Amniotic stem cell (primary cell): Measurements from ENCODE around the gene PPP1R12B.
"Not testable (repeated sequence)": the region's sequence is repeated elsewhere in the genome, so short reads cannot be mapped to it uniquely, and the experiment has no call there.

ENCODE experiments used
- DNase-seq: peaks from one replicate; lab custom pipeline; 2025; lab: John Stamatoyannopoulos, UW

PPP1R12B gene

GRCh38 chr1:202343652-202344349 lies 4.7 kb upstream of the PPP1R12B start:
- DNase-seq: peak; percentile 50

DNA sequence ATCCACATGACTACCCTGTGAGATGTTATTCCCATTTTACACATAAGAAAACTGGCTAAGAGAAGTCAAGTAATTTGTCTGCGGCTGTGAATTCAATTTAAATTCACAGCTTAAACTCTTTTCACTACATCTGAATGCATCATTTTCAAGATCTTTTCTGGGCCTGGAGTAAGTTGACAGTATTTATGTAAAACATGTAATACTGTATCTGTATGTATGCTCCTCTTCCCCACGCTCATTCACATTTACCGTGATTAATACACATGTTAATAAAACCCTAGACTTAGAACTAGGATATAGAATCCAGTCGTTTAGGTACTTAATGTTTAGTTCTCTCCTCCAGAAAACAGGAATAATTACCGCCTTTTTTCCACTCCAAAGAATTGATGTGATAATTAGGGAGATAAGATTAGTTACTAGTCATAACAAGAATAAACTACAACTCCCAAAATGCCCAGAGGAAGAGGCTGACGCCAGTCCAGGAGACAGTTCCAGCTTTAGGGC lies 442 bp upstream of the PPP1R12B start:
- DNase-seq: no peak

- DNase-seq: peak; percentile 42
These were observed 868 bp downstream of the PPP1R12B start for GRCh38 chr1:202349206-202349928.

- no peak for DNase-seq
These were observed 3.2 kb downstream of the PPP1R12B start for GRCh38 chr1:202351725-202352124.

GRCh38 chr1:202352583-202353197 lies 4.2 kb downstream of the PPP1R12B start:
- DNase-seq: not testable (repeated sequence)

GRCh38 chr1:202355944-202356553 lies 7.5 kb downstream of the PPP1R12B start:
- DNase-seq: no peak

GRCh38 chr1:202357506-202357905 lies 9.0 kb downstream of the PPP1R12B start:
- DNase-seq: no peak

- DNase-seq: no peak
These were observed 12.7 kb downstream of the PPP1R12B start for GRCh38 chr1:202361224-202361623.

GRCh38 chr1:202361701-202362100 lies 13.2 kb downstream of the PPP1R12B start:
- DNase-seq: no peak

DNA sequence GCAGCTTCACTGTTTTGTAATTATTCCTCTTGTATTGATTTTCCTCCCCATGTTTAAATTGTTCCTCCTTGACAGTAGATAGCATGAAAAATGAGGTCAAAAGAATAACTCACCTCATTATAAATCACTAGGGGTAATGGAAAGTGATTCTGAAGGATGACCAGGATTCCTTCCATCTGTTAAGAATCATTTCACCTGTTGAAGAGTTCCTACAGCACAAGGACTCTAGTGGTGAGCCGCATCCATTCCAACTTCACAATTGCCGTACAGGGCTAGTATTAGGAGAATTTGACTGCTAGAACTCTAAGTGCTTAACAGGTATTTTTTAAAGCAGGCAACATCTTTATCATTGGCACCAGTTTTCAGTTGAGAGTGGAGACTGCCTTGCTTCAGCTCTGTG lies 13.7 kb downstream of the PPP1R12B start:
- DNase-seq: no peak

- DNase-seq: no peak
These were observed 16.8 kb downstream of the PPP1R12B start for GRCh38 chr1:202365092-202365815.

- DNase-seq: no peak
These were observed 18.8 kb downstream of the PPP1R12B start for GRCh38 chr1:202367271-202367670.

GRCh38 chr1:202370906-202371305 lies 22.4 kb downstream of the PPP1R12B start:
- not testable (repeated sequence) for DNase-seq

DNA sequence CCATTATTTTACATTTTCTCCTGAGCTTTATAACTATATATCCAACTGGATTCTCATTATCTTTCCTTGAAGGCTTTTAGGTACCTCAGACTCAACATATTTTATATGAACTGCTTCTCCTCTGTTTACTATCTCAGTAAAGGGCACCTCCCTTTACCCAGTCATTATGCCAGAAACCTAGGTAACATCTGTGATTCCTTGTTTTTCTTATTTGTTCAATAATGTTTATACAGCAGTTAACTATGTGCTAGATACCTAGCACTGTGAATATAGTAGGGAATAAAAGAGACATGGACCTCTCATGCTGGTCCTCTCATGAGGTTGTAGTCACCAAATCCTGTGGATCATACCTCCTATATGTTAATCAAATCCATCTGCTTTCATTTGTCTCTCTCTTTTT lies 25.6 kb downstream of the PPP1R12B start:
- DNase-seq: no peak

DNA sequence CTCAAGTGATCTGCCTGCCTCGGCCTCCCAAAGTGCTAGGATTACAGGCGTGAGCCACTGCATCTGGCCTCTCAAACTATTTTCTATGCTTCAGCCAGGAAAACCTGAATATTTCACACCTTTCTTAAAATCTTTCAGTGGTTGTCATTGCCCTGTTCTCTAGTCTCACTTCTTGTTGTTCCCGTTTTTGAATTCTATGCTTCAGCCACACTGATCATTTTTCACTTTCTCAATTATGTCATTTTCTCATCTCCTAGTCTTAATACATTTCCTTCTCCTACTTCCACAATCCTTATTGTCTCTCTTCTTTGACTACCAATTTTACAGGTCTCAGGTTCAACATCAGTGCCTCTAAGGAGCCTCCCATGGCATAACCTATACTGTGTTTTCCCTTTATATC lies 26.7 kb downstream of the PPP1R12B start:
- not testable (repeated sequence) for DNase-seq

GRCh38 chr1:202376247-202376646 lies 27.7 kb downstream of the PPP1R12B start:
- no peak for DNase-seq

GRCh38 chr1:202379884-202380529 lies 31.5 kb downstream of the PPP1R12B start:
- DNase-seq: not testable (repeated sequence)

- DNase-seq: not testable (repeated sequence)
These were observed 32.0 kb downstream of the PPP1R12B start for GRCh38 chr1:202380535-202380934.

- DNase-seq: not testable (repeated sequence)
These were observed 33.4 kb downstream of the PPP1R12B start for GRCh38 chr1:202381867-202382266.

DNA sequence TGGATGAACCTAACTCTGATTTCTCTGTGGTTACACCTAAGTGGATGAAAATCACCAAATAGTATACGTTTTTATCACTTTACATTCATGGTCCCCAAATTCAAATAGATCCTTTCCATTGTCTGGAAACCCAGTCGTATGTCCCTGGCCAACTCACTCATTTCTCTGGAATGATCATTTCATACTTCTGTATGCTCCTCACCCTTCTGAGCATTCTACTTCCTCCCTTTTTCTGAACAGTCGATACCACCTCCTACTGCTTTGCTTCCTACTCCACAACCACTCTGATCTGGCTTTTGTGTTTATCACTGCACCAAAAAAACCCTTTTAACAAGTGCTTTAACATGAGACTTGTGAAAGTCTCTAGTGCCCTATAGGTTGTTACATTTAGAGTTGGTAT lies 47.3 kb downstream of the PPP1R12B start:
- DNase-seq: not testable (repeated sequence)

- DNase-seq: no peak
These were observed 48.8 kb downstream of the PPP1R12B start for GRCh38 chr1:202397256-202397655.
